H1 (cell line): ENCODE results near the gene SH2B3. TPM values are rescaled to one million over a fixed set of nuclear protein-coding genes. Genes with fewer than 3 reads are reported as not detected.

Experiments
- CTCF ChIA-PET: fragments of 300-600 bp; sonication (Branson Sonifier 250); formaldehyde crosslinking; loops from one replicate; lab custom pipeline; 2021; ENCODE audit not compliant: partially characterized antibody; lab: Charles Lee
- POLR2A ChIA-PET: fragments of 300-600 bp; sonication (Branson Sonifier 250); formaldehyde crosslinking; loops from one replicate; lab custom pipeline; 2021; ENCODE audit warnings: inconsistent platforms; ENCODE audit not compliant: partially characterized antibody; lab: Charles Lee
- DNase-seq, 2 experiments: peaks; one replicate each; pipeline versions ENCODE4 v3.0.0 to v3.0.0-alpha.2; 2010 to 2022; ENCODE audit warnings: low spot score in 2 of 2, low read depth in 1 of 2, mixed read lengths in 1 of 2
- FAIRE-seq: peaks from 2 replicates; lab custom pipeline; 2011; peaks lifted over from hg19 to GRCh38; lab: Jason Lieb, UNC
- H2AFZ ChIP-seq: 2 replicates; pipeline ENCODE4 v1.8.1; 2012; ENCODE audit warnings: low read length, inconsistent platforms
- H2AK5ac ChIP-seq: 2 replicates; pipeline ENCODE4 v1.6.1; 2013; ENCODE audit warnings: low read depth, low read length
- H2BK120ac ChIP-seq: replicated peaks from 2 replicates; pipeline ENCODE3; 2013; ENCODE audit warnings: low read depth, low read length, inconsistent platforms
- H2BK12ac ChIP-seq: 2 replicates; pipeline ENCODE4 v1.6.1; 2013; ENCODE audit warnings: low read depth, low read length
- H2BK15ac ChIP-seq: 2 replicates; pipeline ENCODE4 v1.6.1; 2013; ENCODE audit warnings: low read length
- H2BK20ac ChIP-seq: 2 replicates; pipeline ENCODE4 v1.6.1; 2013; ENCODE audit warnings: low read length
- H2BK5ac ChIP-seq: 2 replicates; pipeline ENCODE4 v1.6.1; 2013; ENCODE audit warnings: low read depth, low read length
- H3K14ac ChIP-seq: 2 replicates; pipeline ENCODE4 v1.6.1; 2013; ENCODE audit warnings: inconsistent platforms; ENCODE audit not compliant: insufficient read length
- H3K18ac ChIP-seq: 2 replicates; pipeline ENCODE4 v1.6.1; 2013; ENCODE audit warnings: low read length; ENCODE audit errors: extremely low read depth
- H3K23ac ChIP-seq: 2 replicates; pipeline ENCODE4 v1.6.1; 2013; ENCODE audit warnings: inconsistent platforms; ENCODE audit not compliant: insufficient read length
- H3K23me2 ChIP-seq: 2 replicates; pipeline ENCODE4 v1.6.1; 2013; ENCODE audit warnings: low read depth, low read length
- H3K27ac ChIP-seq: 2 replicates; pipeline ENCODE4 v1.6.1; 2011; ENCODE audit warnings: low read depth, low read length, inconsistent platforms
- H3K27me3 ChIP-seq, 4 experiments: replicated peaks in 1 of 4; 1 replicate in 1 of 4; 2 replicates in 3 of 4; pipeline versions ENCODE4 v1.6.1 to v1.8.1; 2011 to 2013; ENCODE audit warnings: low read length in 3 of 4, mild to moderate bottlenecking in 3 of 4, inconsistent platforms in 2 of 4, mixed read lengths in 2 of 4, moderate library complexity in 1 of 4; ENCODE audit not compliant: control insufficient read depth in 3 of 4, insufficient read depth in 3 of 4; ENCODE audit errors: extremely low read depth in 1 of 4
- H3K36me3 ChIP-seq, 4 experiments: 2 replicates each; pipeline versions ENCODE4 v1.6.1 to v1.8.1; 2011 to 2013; ENCODE audit warnings: mild to moderate bottlenecking in 4 of 4, low read length in 3 of 4, moderate library complexity in 2 of 4, control low read depth in 1 of 4, inconsistent platforms in 1 of 4; ENCODE audit not compliant: insufficient read depth in 4 of 4, control insufficient read depth in 2 of 4
- H3K4ac ChIP-seq: replicated peaks from 2 replicates; pipeline ENCODE3; 2013; ENCODE audit warnings: low read length, low read depth, mixed read lengths, inconsistent platforms; ENCODE audit not compliant: insufficient read length
- H3K4me1 ChIP-seq, 4 experiments: replicated peaks in 1 of 4; 1 replicate in 1 of 4; 2 replicates in 3 of 4; pipeline versions ENCODE4 v1.6.1 to v1.8.1; 2011 to 2013; ENCODE audit warnings: low read length in 3 of 4, inconsistent platforms in 2 of 4, mixed read lengths in 1 of 4; ENCODE audit not compliant: insufficient read depth in 4 of 4, control insufficient read depth in 3 of 4
- H3K4me2 ChIP-seq, 2 experiments: 2 replicates each; pipeline versions ENCODE4 v1.6.1 to v1.8.1; 2011 to 2013; ENCODE audit warnings: low read depth in 2 of 2, low read length in 2 of 2, control low read depth in 1 of 2, inconsistent platforms in 1 of 2, mild to moderate bottlenecking in 1 of 2; ENCODE audit not compliant: insufficient read depth in 1 of 2
- H3K4me3 ChIP-seq, 4 experiments: fragments of 200-600, 300-600 bp in 1 of 4; sonication (generic), shearing (Covaris generic), sonication (Bioruptor Twin) in 1 of 4; 2 replicates each; pipeline versions ENCODE4 v1.5.1 to v1.8.1; 2011 to 2016; ENCODE audit warnings: low read length in 4 of 4, low read depth in 3 of 4, control low read depth in 2 of 4, inconsistent platforms in 2 of 4, mild to moderate bottlenecking in 2 of 4, mixed read lengths in 1 of 4, moderate library complexity in 1 of 4; ENCODE audit not compliant: insufficient read depth in 2 of 4; ENCODE audit errors: extremely low read depth in 1 of 4
- H3K56ac ChIP-seq: replicated peaks from 2 replicates; pipeline ENCODE3; 2013; ENCODE audit warnings: low read depth, mild to moderate bottlenecking, mixed read lengths, low read length, inconsistent platforms; ENCODE audit not compliant: insufficient read length
- H3K79me1 ChIP-seq: 2 replicates; pipeline ENCODE4 v1.6.1; 2013; ENCODE audit warnings: low read depth, low read length, control low read depth
- H3K79me2 ChIP-seq, 2 experiments: 2 replicates each; pipeline versions ENCODE4 v1.6.1 to v1.8.1; 2012 to 2013; ENCODE audit warnings: low read length in 2 of 2, mild to moderate bottlenecking in 2 of 2, inconsistent platforms in 1 of 2; ENCODE audit not compliant: insufficient read depth in 2 of 2, control insufficient read depth in 1 of 2
- H3K9ac ChIP-seq, 4 experiments: replicated peaks in 1 of 4; 1 replicate in 1 of 4; 2 replicates in 3 of 4; pipeline versions ENCODE4 v1.6.1 to v1.8.1; 2011 to 2013; ENCODE audit warnings: low read depth in 3 of 4, low read length in 3 of 4, control low read depth in 2 of 4, mild to moderate bottlenecking in 2 of 4, moderate library complexity in 2 of 4, inconsistent platforms in 1 of 4; ENCODE audit errors: extremely low read depth in 1 of 4
- H3K9me3 ChIP-seq, 2 experiments: 2 replicates each; pipeline versions ENCODE4 v1.6.1 to v1.8.1; 2012 to 2013; ENCODE audit warnings: mild to moderate bottlenecking in 2 of 2, moderate library complexity in 2 of 2, control low read depth in 1 of 2, inconsistent platforms in 1 of 2, low read depth in 1 of 2, low read length in 1 of 2, mixed read lengths in 1 of 2; ENCODE audit not compliant: insufficient read depth in 2 of 2
- H4K20me1 ChIP-seq, 2 experiments: replicated peaks in 1 of 2; 2 replicates each; pipeline versions ENCODE3 to v1.8.1; 2011 to 2013; ENCODE audit warnings: inconsistent platforms in 2 of 2, low read length in 2 of 2, mild to moderate bottlenecking in 1 of 2; ENCODE audit not compliant: insufficient read depth in 2 of 2, control insufficient read depth in 1 of 2
- H4K5ac ChIP-seq: 2 replicates; pipeline ENCODE4 v1.6.1; 2013; ENCODE audit warnings: low read length, low read depth, mixed read lengths, inconsistent platforms; ENCODE audit not compliant: insufficient read length
- H4K8ac ChIP-seq: 2 replicates; pipeline ENCODE4 v1.8.0; 2013; ENCODE audit warnings: mild to moderate bottlenecking, moderate library complexity, low read length, inconsistent platforms; ENCODE audit not compliant: insufficient read depth; ENCODE audit errors: extremely low read depth
- H4K91ac ChIP-seq: replicated peaks from 2 replicates; pipeline ENCODE3; 2013; ENCODE audit warnings: low read length, mixed read lengths, inconsistent platforms; ENCODE audit not compliant: insufficient read length
- BCL11A ChIP-seq, 2 experiments: IDR thresholded peaks; one replicate each; pipeline ENCODE4 v1.6.1; 2011; ENCODE audit warnings: low read depth in 2 of 2, low read length in 2 of 2, mild to moderate bottlenecking in 2 of 2
- CHD1 ChIP-seq: IDR thresholded peaks from 2 replicates; pipeline ENCODE4 v1.6.1; 2012; ENCODE audit warnings: low read depth, low read length, improper control_type of control experiment
- EP300 ChIP-seq, 2 experiments: IDR thresholded peaks; 1 replicate in 1 of 2; 2 replicates in 1 of 2; pipeline ENCODE4 v1.6.1; 2011 to 2012; ENCODE audit warnings: low read depth in 2 of 2, low read length in 2 of 2, mild to moderate bottlenecking in 2 of 2, borderline replicate concordance in 1 of 2, inconsistent platforms in 1 of 2, moderate library complexity in 1 of 2
- SIN3A ChIP-seq, 2 experiments: IDR thresholded peaks in 1 of 2; conservative IDR thresholded peaks in 1 of 2; 2 replicates each; pipeline ENCODE4 v1.6.1; 2011 to 2012; ENCODE audit warnings: low read length in 2 of 2, improper control_type of control experiment in 1 of 2, low read depth in 1 of 2, mild to moderate bottlenecking in 1 of 2
- SIRT6 ChIP-seq: IDR thresholded peaks from one replicate; pipeline ENCODE4 v1.7.1; 2012; ENCODE audit warnings: low read length, inconsistent platforms
- SP1 ChIP-seq: IDR thresholded peaks from 2 replicates; pipeline ENCODE4 v1.6.1; 2011; ENCODE audit warnings: low read depth, low read length
- SP2 ChIP-seq: IDR thresholded peaks from 2 replicates; pipeline ENCODE4 v1.6.1; 2012; ENCODE audit warnings: mild to moderate bottlenecking, low read length, inconsistent platforms
- SP4 ChIP-seq: IDR thresholded peaks from 2 replicates; pipeline ENCODE4 v1.6.1; 2012; ENCODE audit warnings: low read length, inconsistent platforms
- SRF ChIP-seq: IDR thresholded peaks from 2 replicates; pipeline ENCODE4 v1.6.1; 2011; ENCODE audit warnings: mild to moderate bottlenecking, low read depth, low read length, moderate library complexity
- TAF1 ChIP-seq: IDR thresholded peaks from 2 replicates; pipeline ENCODE4 v1.6.1; 2011; ENCODE audit warnings: mild to moderate bottlenecking, low read depth, low read length
- USF2 ChIP-seq: IDR thresholded peaks from 2 replicates; pipeline ENCODE4 v1.6.1; 2011; ENCODE audit warnings: low read length, improper control_type of control experiment
- WGBS, 2 experiments: shearing (Covaris generic) in 1 of 2; methylation state at CpG; one replicate each; pipeline versions ENCODE4 v1.1.6 to v1.1.7; 2013 to 2015; ENCODE audit warnings: low lambda C conversion rate in 2 of 2, mixed read lengths in 2 of 2, inconsistent platforms in 1 of 2, low coverage in 1 of 2, missing lambda C conversion rate in 1 of 2; ENCODE audit not compliant: insufficient replicate concordance in 2 of 2, insufficient coverage in 1 of 2, insufficient read length in 1 of 2; ENCODE audit errors: extremely low coverage in 1 of 2, missing lambda C conversion rate in 1 of 2; 5-methylcytosine and 5-hydroxymethylcytosine counted together
- polyA plus RNA-seq, 7 experiments: library from polyadenylated mRNA; depleted of rRNA in 3 of 7; stranded (reverse) in 5 of 7; unstranded in 2 of 7; fragments of >200 nt in 5 of 7; fragments of 200-250 nt in 2 of 7; gene quantifications; 1 replicate in 5 of 7; 2 replicates in 1 of 7; 4 replicates in 1 of 7; pipeline versions ENCODE4 v1.2.1 to v1.2.3, GENCODE V29; 2011 to 2013; ENCODE audit warnings: missing spikeins in 2 of 7, mixed read lengths in 2 of 7
- total RNA-seq: library from RNA; stranded (reverse); fragmentation: NEBNext Ultra II Directional; extraction: Animal tissue kit (Norgen Biotek cat#: 25700); gene quantifications from 2 replicates; pipeline ENCODE4 v1.2.1, GENCODE V29; 2021

SH2B3 gene
- total and polyA plus RNA-seq, 2 of the 8 experiments (the other 6 are each of a cell fraction or from before 2014, with no cell fraction given) = 20.8 to 34.1 TPM

- peak; percentile 39 to 95 for DNase-seq
- POLR2A ChIA-PET = interaction anchor here (1.1 to 3.6 kb wide), 9 partner anchors 9 to 44 kb away, joined by 3 to 27 read pairs (median 6); no protein-coding TSS in a partner anchor
- TF ChIP-seq CHD1 (no peak), SP2 (no peak), SRF (no peak), TAF1 (peak; percentile 75), BCL11A (IDR thresholded peaks at IDR 0.05; ENCODE audit: low read depth in 2 of 2, low read length in 2 of 2) (no peak), USF2 (no peak), SP1 (peak; percentile 87; the same call in 1 of the 2 replicates), SP4 (peak; percentile 78; the same call in 1 of the 2 replicates), SIN3A (conservative IDR thresholded peaks at IDR 0.05 in 1 of 2, IDR thresholded peaks at IDR 0.05 in 1 of 2; ENCODE audit: low read depth in 1 of 2, low read length in 2 of 2) (no peak; a peak in 1 of 4 replicates), EP300 (IDR thresholded peaks at IDR 0.05; ENCODE audit: borderline replicate concordance in 1 of 2, low read depth in 2 of 2, low read length in 2 of 2) (no peak), SIRT6 (no peak)
Measured at GRCh38 chr12:111368788-111369495, 36.8 kb upstream of the SH2B3 start, which contains the start of gene PHETA1. PHETA1 (minus strand) TSS chr12:111369095; CDS start chr12:111363427, 5,668 bp downstream.

More at GRCh38 chr12:111368788-111369495, 36.8 kb upstream of the SH2B3 start, which contains the start of gene PHETA1:
- H3K79me1 ChIP-seq = no peaks in the 10 kb centered on the region
- peak within 1 kb of the TSS; percentile 75 to 83 (median 80) for H3K4me3 ChIP-seq
- H4K20me1 ChIP-seq = peaks cover 0 to 7% of the 10 kb centered on the region in 2 experiments
- H3K18ac ChIP-seq = peak within 1 kb of the TSS; percentile 43; the same call in 1 of the 2 replicates
- peak within 1 kb of the TSS; percentile 16 for H3K56ac ChIP-seq
- peak within 1 kb of the TSS; percentile 23 to 65 (median 47); a peak in 6 of 7 replicates for H3K9ac ChIP-seq
- peaks cover 0 to 9% (median 3%) of the 10 kb centered on the region in 4 experiments; a peak in 6 of 7 replicates for H3K4me1 ChIP-seq
- no peak within 1 kb of the TSS for H4K5ac ChIP-seq
- CTCF ChIA-PET = interaction anchor here (1.0 to 4.1 kb wide), 9 partner anchors 8 to 62 kb away, joined by 3 to 28 read pairs (median 6); no protein-coding TSS in a partner anchor
- H2BK15ac ChIP-seq = no peak within 1 kb of the TSS
- no peak for FAIRE-seq
- no peak within 1 kb of the TSS for H2BK20ac ChIP-seq
- WGBS, 2 experiments = 2% methylated on average over 39 of the region's 72 CpGs; no CpG with 5 or more reads in 1 of the 2 experiments
- H3K4me2 ChIP-seq = peak within 1 kb of the TSS; percentile 86 to 89
- H2BK120ac ChIP-seq = no peak within 1 kb of the TSS
- peak within 1 kb of the TSS; percentile 54 for H2AFZ ChIP-seq
- H3K23ac ChIP-seq = no peak within 1 kb of the TSS
- H3K27me3 ChIP-seq = peaks cover 0 to 18% (median 7%) of the 10 kb centered on the region in 4 experiments; a peak in 4 of 7 replicates
- H2BK5ac ChIP-seq = 0 out of 2 replicates have a peak within 1 kb of the TSS, but pooled peaks have one; percentile 6
- no peaks in the 10 kb centered on the region for H3K9me3 ChIP-seq
- H3K79me2 ChIP-seq = no peaks in the 10 kb centered on the region
- H3K23me2 ChIP-seq = peaks cover 9% of the 10 kb centered on the region; the same call in 1 of the 2 replicates
- peak within 1 kb of the TSS; percentile 69; the same call in 1 of the 2 replicates for H4K8ac ChIP-seq
- H2BK12ac ChIP-seq = no peak within 1 kb of the TSS
- H3K27ac ChIP-seq = no peak within 1 kb of the TSS
- no peak within 1 kb of the TSS for H4K91ac ChIP-seq
- no peaks in the 10 kb centered on the region; a peak in 1 of 8 replicates for H3K36me3 ChIP-seq
- H3K14ac ChIP-seq = no peak within 1 kb of the TSS
- no peak within 1 kb of the TSS for H3K4ac ChIP-seq
- H2AK5ac ChIP-seq = no peak within 1 kb of the TSS
